ENCODE data around the gene NAT9.

DNA sequence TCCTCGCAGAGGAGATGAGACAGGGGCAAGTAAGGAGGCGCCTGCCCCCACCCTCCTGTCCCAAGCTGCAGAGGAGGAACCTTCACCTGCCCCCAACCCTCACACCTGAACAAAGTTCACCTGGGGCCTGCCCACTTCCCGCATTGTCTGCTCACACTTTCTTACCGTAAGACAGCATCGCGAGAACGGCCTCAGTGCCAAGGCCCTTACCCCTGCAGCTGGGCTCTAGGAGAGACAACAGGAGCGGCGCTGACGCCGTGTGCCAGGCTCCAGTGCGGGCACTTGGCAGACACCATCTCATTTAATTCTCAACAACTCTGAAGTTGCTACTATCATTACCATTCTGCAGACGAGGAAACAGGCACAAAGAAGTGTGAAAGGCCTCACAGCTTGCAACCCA is 4.1 kb downstream of the NAT9 start:
- TF ChIP-seq, protein P1, sequence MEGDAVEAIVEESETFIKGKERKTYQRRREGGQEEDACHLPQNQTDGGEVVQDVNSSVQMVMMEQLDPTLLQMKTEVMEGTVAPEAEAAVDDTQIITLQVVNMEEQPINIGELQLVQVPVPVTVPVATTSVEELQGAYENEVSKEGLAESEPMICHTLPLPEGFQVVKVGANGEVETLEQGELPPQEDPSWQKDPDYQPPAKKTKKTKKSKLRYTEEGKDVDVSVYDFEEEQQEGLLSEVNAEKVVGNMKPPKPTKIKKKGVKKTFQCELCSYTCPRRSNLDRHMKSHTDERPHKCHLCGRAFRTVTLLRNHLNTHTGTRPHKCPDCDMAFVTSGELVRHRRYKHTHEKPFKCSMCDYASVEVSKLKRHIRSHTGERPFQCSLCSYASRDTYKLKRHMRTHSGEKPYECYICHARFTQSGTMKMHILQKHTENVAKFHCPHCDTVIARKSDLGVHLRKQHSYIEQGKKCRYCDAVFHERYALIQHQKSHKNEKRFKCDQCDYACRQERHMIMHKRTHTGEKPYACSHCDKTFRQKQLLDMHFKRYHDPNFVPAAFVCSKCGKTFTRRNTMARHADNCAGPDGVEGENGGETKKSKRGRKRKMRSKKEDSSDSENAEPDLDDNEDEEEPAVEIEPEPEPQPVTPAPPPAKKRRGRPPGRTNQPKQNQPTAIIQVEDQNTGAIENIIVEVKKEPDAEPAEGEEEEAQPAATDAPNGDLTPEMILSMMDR (IDR thresholded peaks at IDR 0.05): no peak
- TF ChIP-seq EP300 (IDR thresholded peaks at IDR 0.05) (no peak), POLR2A (IDR thresholded peaks at IDR 0.05) (no peak)
